ENCODE measurements around the gene NEURL1.
"Not testable (repeated sequence)": the region's sequence is repeated elsewhere in the genome, so short reads cannot be mapped to it uniquely, and the experiment has no call there.

NEURL1 gene

GRCh38 chr10:103590744-103591291 lies 97.3 kb downstream of the NEURL1 start:
- no peak for DNase-seq

GRCh38 chr10:103592186-103593021 lies 98.9 kb downstream of the NEURL1 start:
- DNase-seq, result no peak

GRCh38 chr10:103593022-103593570 lies 99.6 kb downstream of the NEURL1 start:
- no peak for DNase-seq

GRCh38 chr10:103595933-103596726 lies 102.6 kb downstream of the NEURL1 start:
- no peak for DNase-seq

- DNase-seq, result no peak
Measured at GRCh38 chr10:103597003-103597402, 103.5 kb downstream of the NEURL1 start.

GRCh38 chr10:103598654-103599115 lies 105.2 kb downstream of the NEURL1 start:
- peak; percentile 13 for DNase-seq

GRCh38 chr10:103599211-103599610 lies 105.7 kb downstream of the NEURL1 start:
- DNase-seq, result no peak

- DNase-seq, result no peak
Measured at GRCh38 chr10:103599907-103600306, 106.4 kb downstream of the NEURL1 start.

- no peak for DNase-seq
Measured at GRCh38 chr10:103600325-103600724, 106.8 kb downstream of the NEURL1 start.

GRCh38 chr10:103600956-103601569 lies 107.6 kb downstream of the NEURL1 start:
- DNase-seq, result no peak

GRCh38 chr10:103602028-103602851 lies 108.7 kb downstream of the NEURL1 start:
- DNase-seq, result no peak

- DNase-seq, result no peak
Measured at GRCh38 chr10:103602852-103603155, 109.3 kb downstream of the NEURL1 start.

GRCh38 chr10:103603382-103603781 lies 109.9 kb downstream of the NEURL1 start:
- DNase-seq, result no peak

GRCh38 chr10:103605359-103606096 lies 112.0 kb downstream of the NEURL1 start:
- DNase-seq, result no peak

- DNase-seq, result not testable (repeated sequence)
Measured at GRCh38 chr10:103606097-103606438, 112.6 kb downstream of the NEURL1 start.

GRCh38 chr10:103607051-103607450 lies 113.5 kb downstream of the NEURL1 start:
- DNase-seq, result not testable (repeated sequence)

- DNase-seq, result not testable (repeated sequence)
Measured at GRCh38 chr10:103608056-103608455, 114.6 kb downstream of the NEURL1 start.

- DNase-seq, result no peak
Measured at GRCh38 chr10:103609231-103610082, 116.0 kb downstream of the NEURL1 start.

GRCh38 chr10:103610083-103610472 lies 116.6 kb downstream of the NEURL1 start:
- DNase-seq, result no peak

- no peak for DNase-seq
Measured at GRCh38 chr10:103610921-103611511, 117.5 kb downstream of the NEURL1 start.
